ENCODE measurements around the gene STARD9.

The STARD9 gene

DNA sequence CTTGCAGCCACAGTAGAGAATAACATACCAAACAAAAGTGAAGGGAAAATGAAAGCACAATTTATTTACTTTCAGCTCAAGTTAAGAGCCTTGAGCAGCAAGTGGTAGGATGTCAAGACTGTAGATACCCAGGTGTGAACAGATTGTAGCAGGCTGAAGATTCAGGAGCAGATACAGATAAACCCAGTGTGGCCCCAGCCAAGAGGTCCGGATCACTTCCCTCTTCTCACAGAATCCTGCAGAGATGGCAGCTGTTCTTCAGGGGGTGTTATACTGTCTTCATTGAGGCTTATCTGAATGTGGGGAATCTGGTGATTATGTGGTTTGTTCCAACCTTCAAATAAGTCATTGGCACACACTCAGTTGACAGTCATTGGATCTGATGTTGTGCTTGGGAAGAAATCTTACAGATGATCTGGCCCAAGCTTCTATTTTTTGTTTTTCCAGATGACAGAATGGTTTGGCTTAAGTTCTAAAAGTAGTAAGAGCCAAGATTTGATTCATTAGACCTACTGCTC, 2.2 kb downstream of the STARD9 start:
- DNase-seq (ENCODE audit: low spot score): peak; percentile 36
- TF ChIP-seq, protein P1, sequence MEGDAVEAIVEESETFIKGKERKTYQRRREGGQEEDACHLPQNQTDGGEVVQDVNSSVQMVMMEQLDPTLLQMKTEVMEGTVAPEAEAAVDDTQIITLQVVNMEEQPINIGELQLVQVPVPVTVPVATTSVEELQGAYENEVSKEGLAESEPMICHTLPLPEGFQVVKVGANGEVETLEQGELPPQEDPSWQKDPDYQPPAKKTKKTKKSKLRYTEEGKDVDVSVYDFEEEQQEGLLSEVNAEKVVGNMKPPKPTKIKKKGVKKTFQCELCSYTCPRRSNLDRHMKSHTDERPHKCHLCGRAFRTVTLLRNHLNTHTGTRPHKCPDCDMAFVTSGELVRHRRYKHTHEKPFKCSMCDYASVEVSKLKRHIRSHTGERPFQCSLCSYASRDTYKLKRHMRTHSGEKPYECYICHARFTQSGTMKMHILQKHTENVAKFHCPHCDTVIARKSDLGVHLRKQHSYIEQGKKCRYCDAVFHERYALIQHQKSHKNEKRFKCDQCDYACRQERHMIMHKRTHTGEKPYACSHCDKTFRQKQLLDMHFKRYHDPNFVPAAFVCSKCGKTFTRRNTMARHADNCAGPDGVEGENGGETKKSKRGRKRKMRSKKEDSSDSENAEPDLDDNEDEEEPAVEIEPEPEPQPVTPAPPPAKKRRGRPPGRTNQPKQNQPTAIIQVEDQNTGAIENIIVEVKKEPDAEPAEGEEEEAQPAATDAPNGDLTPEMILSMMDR (IDR thresholded peaks at IDR 0.05; ENCODE audit: borderline replicate concordance, control extremely low read depth, extremely low read depth, insufficient read depth, missing control alignments): no peak
- in situ Hi-C loops (cut with MboI; ENCODE audit: low sequenced_read_pairs, unreplicated experiment): no loop called here

DNA sequence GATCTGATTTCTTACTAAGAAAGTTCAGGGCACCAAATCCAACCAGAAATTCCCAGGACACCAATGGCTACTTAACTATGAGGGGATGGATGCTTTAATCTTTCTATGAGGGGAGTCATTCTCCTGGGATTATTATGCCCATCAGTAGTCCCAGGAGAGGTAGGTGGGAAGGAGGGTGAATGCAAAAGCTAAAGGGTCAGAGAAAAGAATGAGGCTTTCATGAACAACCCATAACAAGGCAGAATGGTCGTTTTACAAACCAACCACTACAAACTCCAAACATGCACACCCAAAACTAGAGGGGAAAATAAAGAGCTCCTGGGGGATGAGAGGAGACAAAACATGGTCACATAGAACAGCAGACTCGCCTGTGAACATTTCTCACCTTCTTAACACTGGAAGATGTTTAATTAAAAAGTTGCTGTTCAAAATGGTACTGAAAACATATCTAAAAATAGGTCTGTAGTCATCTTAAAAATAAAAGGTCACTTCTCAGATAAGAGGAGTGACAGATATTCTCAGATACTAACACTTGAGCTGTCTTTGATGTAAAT, 3.7 kb downstream of the STARD9 start:
- TF ChIP-seq, protein P1 (IDR thresholded peaks at IDR 0.05; ENCODE audit: borderline replicate concordance, control extremely low read depth, extremely low read depth, insufficient read depth, missing control alignments): no peak
- in situ Hi-C loops (cut with MboI; ENCODE audit: low sequenced_read_pairs, unreplicated experiment): no loop called here
- DNase-seq (ENCODE audit: low spot score): no peak

DNA sequence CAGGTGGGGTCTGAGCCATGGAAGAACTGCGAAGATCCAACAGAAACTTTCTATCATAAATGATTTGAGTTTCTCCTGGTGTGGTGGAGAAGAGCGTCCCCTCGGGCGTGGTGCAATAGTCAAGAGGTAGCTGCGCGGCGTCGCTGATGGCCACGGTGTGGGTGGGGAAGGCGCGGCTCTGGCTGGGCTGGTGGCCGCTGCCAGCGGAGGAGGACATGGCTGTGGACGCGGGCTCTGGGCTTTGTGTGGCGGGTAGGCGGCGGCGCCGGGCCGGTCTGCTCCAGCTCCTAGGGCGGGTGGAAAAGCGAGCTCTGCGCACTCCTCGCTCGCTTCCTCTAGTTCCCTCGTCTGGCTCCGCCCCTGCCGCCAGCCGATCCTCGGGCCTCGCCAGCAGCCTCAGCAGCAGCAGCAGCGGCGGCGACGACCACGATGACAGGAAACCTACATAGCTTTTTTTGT, 5.9 kb downstream of the STARD9 start:
- in situ Hi-C loops (cut with MboI; ENCODE audit: low sequenced_read_pairs, unreplicated experiment): no loop called here
- TF ChIP-seq, protein P1 (IDR thresholded peaks at IDR 0.05; ENCODE audit: borderline replicate concordance, control extremely low read depth, extremely low read depth, insufficient read depth, missing control alignments): no peak
- peak; percentile 81 for DNase-seq (ENCODE audit: low spot score)

DNA sequence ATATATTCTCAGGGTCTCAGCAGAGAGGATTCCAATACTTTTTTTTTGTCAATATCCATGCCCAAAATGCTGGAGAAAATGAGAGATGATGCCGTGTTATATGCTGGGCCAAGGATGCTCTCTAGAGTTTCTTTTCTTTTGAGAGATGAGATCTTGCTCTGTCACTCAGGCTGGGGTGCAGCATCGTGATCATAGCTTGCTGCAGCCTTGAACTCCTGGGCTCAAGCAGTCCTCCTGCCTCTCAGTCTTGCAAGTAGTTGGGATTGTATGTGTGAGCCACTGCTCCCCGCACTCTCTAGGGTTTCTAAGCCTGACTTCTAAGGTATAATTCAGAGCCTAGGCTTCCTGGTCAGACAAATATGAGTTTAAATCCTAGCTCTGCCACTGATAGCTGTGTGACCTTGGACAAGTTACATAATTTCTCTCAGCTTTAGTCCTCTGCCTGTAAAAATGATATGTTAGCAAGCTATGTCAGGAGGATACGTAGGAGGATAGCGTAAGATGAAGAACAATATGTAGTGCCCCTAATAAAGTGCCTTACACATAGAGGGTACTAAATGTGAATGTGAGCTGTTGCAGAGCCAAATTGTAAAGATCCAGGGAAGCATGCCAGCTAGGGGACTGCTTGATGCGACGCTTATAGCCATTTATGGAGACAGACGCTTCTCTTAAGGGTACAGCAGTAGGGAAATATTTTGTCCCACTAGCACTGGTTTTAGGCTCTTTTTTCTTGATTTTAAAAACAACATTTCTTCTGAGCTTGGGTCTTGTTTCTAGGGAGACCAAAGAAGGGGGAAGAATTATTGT, 7.4 kb downstream of the STARD9 start:
- in situ Hi-C loops (cut with MboI; ENCODE audit: low sequenced_read_pairs, unreplicated experiment): no loop called here
- TF ChIP-seq, protein P1 (IDR thresholded peaks at IDR 0.05; ENCODE audit: borderline replicate concordance, control extremely low read depth, extremely low read depth, insufficient read depth, missing control alignments): no peak
- DNase-seq (ENCODE audit: low spot score): no peak

DNA sequence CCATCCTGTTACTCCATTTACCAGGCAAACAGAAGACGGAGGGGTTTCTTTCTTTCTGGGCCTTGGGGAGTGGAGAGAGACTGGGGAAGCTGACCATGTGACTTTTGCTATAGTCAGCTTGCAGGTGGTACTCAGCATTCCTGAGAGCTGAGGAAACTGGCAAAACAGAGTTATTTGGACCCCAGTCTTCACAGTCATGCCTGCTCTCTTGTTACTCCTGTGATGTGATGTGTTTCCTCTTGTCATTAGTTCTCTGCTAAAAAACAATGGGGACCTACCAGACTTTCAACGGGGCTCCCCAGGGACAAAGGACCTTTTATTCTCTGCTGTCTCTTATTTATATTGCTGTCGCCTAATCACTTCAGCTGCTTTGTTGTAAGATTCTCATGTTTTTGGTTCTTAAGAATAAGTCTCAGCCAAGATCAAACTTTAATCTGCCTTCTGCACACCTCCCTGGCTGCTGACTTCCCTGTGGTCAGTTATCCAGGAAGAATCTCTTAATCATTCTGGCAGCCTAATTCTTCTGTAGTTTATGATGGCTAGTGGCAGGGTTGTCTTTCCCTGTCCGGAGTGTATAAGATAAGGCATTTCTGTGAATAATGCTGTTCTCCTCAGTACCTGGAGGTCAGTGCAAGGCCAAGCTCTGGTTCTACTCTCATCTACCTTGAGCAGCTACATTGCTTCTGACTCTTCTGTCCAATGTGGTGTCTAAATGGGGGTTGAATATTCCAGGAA, 8.8 kb downstream of the STARD9 start:
- in situ Hi-C loops (cut with MboI; ENCODE audit: low sequenced_read_pairs, unreplicated experiment): no loop called here
- DNase-seq (ENCODE audit: low spot score): no peak
- TF ChIP-seq, protein P1 (IDR thresholded peaks at IDR 0.05; ENCODE audit: borderline replicate concordance, control extremely low read depth, extremely low read depth, insufficient read depth, missing control alignments): no peak

DNA sequence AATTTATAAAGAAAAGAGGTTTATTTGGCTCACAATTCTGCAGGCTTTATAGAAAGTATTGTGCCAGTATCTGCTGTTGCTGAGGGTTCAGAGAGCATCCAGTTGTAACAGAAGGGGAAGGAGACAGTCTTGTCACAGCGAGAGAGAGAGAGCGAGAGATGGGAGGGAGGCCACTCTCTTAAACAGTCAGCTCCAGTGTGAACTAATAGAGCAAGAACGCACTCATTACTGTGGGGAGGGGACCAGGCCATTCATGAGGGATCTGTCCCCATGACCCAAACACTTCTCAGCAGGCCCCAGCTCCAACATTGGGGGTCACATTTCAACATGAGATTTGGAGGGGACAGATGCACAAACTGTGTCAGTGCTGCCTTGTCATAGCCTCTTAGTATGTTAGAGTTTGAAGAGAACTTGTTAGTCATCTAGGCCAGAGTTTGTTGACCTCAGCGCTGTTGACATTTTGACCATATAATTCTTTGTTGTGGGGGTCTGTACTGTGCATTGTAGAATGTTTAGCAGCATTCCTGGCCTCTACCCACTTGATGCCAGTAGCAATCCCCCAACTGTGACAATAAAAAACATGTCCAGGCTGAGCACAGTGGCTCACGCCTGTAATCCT, 15.3 kb downstream of the STARD9 start:
- no peak for DNase-seq (ENCODE audit: low spot score)
- TF ChIP-seq, protein P1 (IDR thresholded peaks at IDR 0.05; ENCODE audit: borderline replicate concordance, control extremely low read depth, extremely low read depth, insufficient read depth, missing control alignments): no peak
- in situ Hi-C loops (cut with MboI; ENCODE audit: low sequenced_read_pairs, unreplicated experiment): no loop called here

All from GM13976 (cell line).